HTR-8/SVneo (cell line): Measurements from ENCODE around the gene ALOX12.

Experiments used
- DNase-seq: peaks from one replicate; pipeline ENCODE4 v3.0.0; 2011; ENCODE audit warnings: low spot score, mixed read lengths; ENCODE audit not compliant: insufficient read length
- FAIRE-seq: peaks from 2 replicates; lab custom pipeline; 2011; peaks lifted over from hg19 to GRCh38; lab: Jason Lieb, UNC

Gene ALOX12

GRCh38 chr17:7001318-7001961 is 5.6 kb downstream of the ALOX12 start:
- FAIRE-seq (no peak), DNase-seq (no peak)

DNA sequence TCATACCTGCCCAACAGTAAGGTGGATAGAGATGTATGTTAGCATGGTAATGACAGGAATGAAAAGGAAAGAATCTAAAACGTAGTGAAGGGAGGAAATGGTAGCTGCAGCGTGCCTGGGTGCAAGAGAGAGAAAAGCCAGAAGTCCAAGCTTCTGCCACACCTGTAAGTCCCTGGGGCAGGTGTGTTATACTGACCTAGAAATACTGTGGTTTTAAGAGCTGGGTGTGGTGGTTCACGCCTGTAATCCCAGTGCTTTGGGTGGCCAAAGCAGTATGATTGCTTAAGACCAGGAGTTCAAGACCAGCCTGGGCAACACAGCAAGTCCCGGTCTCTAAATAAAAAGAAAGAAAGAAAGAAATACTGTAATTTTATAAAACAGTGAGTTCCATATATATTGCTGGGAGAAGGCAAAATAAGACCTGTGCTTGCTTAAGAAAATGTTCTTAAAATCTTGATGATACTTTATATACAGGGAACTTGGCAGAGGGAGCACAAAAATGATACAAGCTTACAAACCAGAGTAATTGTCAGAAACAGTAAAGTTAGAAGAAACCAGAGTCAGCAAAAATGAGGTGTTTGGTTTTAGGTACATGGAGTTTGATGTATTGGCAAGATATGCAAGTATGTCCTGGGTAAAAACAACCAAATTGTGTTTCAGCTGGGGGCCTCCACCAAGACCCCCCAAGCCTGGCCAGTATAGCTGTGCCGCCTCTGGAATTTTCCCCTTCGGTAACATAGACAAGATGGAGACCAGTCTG is 6.6 kb downstream of the ALOX12 start:
- DNase-seq, result no peak
- FAIRE-seq, result peak; percentile 9

DNA sequence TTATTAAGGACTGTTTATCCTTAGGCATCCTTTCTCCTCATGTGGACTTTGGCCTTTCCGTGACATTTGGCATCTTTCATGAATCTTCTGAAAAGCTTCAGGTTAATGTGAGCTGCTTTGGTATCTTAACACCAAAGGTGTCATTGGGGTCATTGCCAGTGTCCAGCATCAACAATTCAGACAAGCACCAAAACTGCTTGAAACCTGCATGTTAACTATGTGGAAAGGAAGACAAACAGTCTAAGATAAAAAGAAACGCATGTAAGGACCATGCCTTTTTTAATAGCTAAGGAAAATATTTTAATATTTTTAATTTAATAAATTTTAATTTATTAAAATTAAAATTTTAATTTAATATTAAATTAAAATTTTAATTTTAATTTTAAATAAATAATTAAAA is 7.9 kb downstream of the ALOX12 start:
- no peak for FAIRE-seq

GRCh38 chr17:7004398-7005253 is 8.8 kb downstream of the ALOX12 start:
- FAIRE-seq (peak; percentile 55), DNase-seq (peak; percentile 75)

More for the DNA sequence above, 7.9 kb downstream of the ALOX12 start:
- no peak for DNase-seq

DNA sequence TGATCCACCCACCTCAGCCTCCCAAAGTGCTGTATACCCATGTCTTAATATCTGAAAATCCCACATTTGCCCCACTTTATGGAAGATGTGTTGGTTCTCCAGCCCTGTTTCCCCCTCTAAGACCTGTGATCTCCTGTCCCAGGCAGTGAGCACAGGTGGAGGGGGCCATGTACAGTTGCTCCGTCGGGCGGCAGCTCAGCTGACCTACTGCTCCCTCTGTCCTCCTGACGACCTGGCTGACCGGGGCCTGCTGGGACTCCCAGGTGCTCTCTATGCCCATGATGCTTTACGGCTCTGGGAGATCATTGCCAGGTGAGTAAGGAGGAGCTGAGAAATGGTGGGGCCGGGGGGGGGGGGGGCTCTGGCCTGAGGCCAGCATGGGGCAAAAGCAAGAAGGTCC is 9.9 kb downstream of the ALOX12 start:
- no peak for FAIRE-seq

GRCh38 chr17:7007143-7007542 is 11.3 kb downstream of the ALOX12 start:
- no peak for DNase-seq
- no peak for FAIRE-seq

More for the DNA sequence above, 9.9 kb downstream of the ALOX12 start:
- DNase-seq, result no peak

DNA sequence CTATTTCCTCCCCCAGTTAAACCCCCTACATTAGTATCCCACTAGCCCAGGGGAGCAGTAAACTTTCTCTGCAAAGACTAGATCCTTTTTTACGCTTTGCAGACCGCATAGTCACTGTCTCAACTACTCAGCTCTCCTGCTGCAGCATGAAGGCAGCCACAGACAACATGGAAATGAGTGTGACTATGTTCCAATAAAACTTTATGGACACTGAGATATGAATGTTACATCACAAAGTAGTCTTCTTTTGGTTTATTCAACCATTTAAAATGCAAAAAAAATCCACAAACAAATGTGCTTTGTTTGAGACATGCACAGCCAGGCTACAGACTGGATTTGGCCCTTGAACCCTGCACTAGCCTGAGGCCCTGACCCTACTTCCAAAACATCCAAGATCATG is 14.7 kb downstream of the ALOX12 start:
- no peak for FAIRE-seq
- DNase-seq, result no peak

- no peak for DNase-seq
- FAIRE-seq, result no peak
Measured at GRCh38 chr17:7011415-7011814, 15.6 kb downstream of the ALOX12 start.

DNA sequence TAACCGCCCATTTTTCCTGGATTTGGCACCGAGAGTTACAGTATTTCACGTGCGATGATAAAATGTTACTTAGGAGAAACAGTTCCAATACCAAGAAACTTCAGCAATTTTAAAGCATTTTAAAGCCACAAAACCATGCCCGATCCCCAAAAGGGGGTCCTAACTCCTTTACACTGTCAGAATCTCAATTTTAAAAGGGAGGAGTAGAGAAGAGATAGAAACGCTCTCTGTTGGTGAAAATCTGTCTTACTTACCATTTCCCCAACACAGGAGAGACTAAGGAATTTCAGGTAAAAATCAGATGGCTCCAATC is 16.0 kb downstream of the ALOX12 start:
- FAIRE-seq (no peak), DNase-seq (no peak)

DNA sequence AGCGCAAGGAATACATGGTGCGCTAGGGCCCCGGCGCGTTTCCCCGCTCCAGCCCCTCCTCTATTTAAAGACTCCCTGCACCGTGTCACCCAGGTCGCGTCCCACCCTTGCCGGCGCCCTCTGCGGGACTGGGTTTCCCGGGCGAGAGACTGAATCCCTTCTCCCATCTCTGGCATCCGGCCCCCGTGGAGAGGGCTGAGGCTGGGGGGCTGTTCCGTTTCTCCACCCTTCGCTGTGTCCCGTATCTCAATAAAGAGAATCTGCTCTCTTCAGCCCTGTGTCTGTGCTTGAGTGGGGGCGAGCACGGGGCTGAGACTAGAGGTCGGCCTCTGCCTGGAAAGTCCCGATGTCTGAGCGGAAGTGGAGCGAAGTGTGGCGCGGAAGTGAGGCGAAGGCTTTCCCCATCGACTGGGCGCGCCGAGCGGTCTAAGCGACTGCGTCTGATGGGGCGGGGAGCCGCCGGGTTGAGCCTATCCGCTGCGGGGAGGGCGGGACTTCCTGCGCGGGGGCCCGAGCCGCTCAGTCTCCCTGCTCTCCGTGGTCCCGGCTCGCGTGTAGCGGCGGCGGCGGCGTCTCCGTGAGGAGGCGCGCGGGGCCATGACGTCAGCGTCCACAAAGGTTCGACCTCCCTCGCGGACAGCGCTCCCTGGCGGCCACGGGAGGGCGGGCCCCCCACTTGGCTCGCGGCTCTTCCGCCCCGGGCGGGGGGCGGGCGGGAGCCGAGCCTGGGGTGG is 18.6 kb downstream of the ALOX12 start:
- DNase-seq (peak; percentile 96), FAIRE-seq (peak; percentile 93)

GRCh38 chr17:7014995-7015958 is 19.4 kb downstream of the ALOX12 start:
- no peak for FAIRE-seq
- DNase-seq, result no peak

GRCh38 chr17:7016418-7016817 is 20.6 kb downstream of the ALOX12 start:
- FAIRE-seq (no peak), DNase-seq (no peak)

DNA sequence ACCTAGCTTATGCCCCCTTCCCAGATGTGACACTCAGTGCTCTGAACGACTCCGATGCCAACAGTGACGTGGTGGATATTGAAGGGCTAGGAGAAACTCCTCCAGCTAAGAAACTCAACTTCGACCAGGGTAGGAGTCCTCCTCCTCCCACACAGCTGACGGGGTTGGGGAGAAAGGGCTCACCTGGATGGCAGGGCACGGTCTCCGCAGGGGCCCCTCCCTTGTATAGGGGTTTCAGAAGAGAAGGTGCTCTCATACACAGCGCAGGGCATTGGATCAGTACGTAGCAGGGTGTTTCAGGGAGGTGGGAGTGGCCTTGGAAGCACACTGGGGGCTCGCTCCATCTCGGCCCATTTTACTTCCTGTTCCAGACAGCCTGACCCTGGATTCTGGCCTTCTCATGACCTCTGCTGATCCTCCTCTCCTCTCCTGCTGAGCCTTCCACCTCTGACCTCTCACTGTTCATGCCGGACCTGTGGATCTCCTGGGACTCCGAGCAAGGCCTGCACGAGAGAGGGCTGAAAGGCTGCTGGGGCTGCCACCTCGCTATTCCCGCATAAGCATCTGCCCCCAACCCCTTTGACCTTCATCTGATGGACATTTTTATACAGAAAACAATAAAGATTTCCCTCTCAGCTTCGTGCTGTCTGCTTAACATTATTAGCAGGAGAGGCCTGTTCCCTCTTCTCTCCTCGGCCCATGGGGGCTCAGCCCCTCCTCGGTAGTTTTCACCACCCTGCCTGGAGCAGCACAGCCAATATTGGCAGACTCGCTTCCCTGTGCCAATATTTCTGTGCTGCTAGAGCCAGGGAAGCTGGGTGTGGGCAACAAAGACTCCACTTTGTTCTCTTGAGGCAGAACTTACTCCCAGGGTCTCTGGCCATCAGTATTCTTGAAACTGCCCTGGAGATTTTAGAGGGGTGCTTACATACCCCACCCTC is 21.3 kb downstream of the ALOX12 start:
- FAIRE-seq (no peak), DNase-seq (no peak)

DNA sequence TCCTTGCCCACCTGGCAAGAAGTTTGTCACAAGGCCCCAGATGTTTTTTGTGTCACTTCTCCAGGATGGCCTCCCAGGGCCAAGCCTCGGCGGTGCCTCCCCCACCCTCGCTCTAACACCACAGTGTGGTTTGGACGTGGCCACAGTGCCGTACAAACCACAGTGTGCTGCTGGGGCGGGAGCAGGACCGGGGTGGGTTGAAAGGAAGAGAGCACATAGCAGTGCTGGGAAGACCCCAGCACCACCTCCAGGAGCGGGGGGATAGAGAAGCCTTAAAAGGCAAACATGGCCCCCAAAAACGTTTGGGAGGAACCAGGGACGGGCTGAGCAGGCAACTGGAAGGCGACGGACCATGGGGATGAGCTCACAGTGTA is 22.0 kb downstream of the ALOX12 start:
- DNase-seq (no peak), FAIRE-seq (no peak)

DNA sequence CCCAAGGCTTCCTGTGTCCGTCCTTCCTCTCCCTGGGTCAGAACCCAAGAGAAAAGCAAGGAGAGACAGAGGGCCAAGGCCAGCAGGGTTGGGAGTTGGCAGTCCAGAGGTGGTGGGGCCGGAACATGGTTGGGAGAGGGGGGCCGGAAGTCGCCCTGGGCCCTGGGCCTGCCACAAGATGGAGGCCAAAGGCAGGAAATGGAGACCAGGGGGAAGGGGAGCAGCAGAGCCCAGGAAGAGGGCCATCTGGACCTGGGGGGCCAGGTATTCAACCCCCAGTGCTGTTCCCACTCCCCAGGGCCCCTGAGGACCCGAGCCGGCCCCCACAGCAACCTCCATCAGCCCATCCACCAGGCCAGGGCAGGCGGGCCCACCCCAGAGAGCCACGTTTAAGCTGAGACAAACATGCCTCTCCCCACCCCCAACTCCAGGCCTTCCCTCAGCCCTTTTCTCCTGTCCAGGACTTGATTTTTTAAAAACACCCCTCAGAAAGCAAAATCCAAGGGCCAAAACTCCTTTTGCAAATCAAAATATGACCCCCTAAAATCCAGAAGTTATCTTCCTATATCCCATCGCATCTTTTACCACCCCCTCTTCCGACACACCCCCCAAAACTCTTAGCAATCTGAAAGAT is 22.6 kb downstream of the ALOX12 start:
- DNase-seq, result no peak
- FAIRE-seq, result no peak

DNA sequence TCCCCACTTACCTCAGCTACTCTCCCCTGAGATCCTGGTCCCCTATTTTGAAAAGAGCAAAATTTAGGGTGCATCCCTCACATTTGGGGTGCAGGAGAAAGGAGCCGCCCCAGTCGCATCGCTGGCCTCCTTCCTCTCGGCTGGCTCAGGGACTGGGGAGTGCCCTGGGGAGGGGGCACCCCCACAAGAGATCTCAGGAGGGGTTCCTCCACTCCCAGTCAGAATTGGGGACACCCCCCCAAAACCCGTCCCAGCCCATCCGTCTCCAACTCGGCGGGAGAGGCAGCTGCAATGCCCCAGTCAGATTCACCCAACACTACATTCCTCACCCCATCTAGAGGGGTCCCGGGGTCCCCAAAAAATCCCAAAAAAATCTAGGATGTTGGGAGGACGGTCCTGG is 23.5 kb downstream of the ALOX12 start:
- FAIRE-seq (no peak), DNase-seq (no peak)

- no peak for FAIRE-seq
- no peak for DNase-seq
Measured at GRCh38 chr17:7019839-7020519, 24.1 kb downstream of the ALOX12 start.
